KOPT-K1 (cell line): ENCODE measurements around the gene HS3ST6.
"Not testable (repeated sequence)": the region's sequence is repeated elsewhere in the genome, so short reads cannot be mapped to it uniquely, and the experiment has no call there.

Experiments
- H3K27ac ChIP-seq: fragments of 200-600 bp; sonication (generic); 2 replicates; pipeline ENCODE4 v1.5.1; 2016; ENCODE audit warnings: antibody characterized with exemption, mild to moderate bottlenecking, low read depth, low read length; ENCODE audit not compliant: poor library complexity, severe bottlenecking
- H3K36me3 ChIP-seq: fragments of 200-600 bp; sonication (generic); 2 replicates; pipeline ENCODE4 v1.5.1; 2017; ENCODE audit warnings: antibody characterized with exemption, mild to moderate bottlenecking, low read length, moderate library complexity; ENCODE audit not compliant: insufficient read depth
- H3K9me3 ChIP-seq: fragments of 200-600 bp; sonication (generic); 2 replicates; pipeline ENCODE4 v1.5.1; 2017; ENCODE audit warnings: antibody characterized with exemption, low read length, mild to moderate bottlenecking; ENCODE audit not compliant: insufficient read depth, poor library complexity, severe bottlenecking

HS3ST6 gene

DNA sequence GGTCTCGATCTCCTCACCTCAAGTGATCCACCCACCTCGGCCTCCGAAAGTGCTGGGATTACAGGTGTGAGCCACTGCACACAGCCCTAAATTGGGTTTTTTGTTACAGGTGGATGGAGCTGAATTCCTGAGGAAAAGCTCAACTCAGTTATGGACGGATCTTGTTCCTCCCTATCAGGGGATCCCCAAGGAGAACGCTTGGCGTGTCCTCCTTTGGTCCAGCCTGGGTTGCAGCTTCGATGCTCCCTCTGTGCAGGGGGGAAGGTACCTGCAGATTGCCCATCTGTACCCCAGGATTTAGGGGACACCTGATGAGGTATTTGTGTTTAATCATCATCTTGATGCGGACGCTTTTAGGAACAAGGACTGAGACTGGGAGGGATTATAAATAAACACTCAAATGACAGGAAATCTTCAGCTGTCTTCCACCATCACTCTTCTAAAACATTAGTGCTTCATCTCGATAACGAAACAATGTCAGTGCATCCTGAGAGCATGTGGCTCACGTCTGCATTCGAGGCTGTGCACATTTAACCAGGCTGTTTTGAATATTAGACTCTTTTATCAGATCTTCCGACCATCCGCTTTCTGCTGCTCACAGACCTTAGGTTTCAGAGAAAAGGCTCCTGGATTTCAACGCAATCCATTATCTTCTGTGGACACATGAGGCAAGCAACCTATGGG lies 28.0 kb downstream of the HS3ST6 start:
- Histone ChIP-seq H3K36me3 (no peaks in the 10 kb centered on the region), H3K27ac (no peak overlapping the region), H3K9me3 (no peaks in the 10 kb centered on the region)

DNA sequence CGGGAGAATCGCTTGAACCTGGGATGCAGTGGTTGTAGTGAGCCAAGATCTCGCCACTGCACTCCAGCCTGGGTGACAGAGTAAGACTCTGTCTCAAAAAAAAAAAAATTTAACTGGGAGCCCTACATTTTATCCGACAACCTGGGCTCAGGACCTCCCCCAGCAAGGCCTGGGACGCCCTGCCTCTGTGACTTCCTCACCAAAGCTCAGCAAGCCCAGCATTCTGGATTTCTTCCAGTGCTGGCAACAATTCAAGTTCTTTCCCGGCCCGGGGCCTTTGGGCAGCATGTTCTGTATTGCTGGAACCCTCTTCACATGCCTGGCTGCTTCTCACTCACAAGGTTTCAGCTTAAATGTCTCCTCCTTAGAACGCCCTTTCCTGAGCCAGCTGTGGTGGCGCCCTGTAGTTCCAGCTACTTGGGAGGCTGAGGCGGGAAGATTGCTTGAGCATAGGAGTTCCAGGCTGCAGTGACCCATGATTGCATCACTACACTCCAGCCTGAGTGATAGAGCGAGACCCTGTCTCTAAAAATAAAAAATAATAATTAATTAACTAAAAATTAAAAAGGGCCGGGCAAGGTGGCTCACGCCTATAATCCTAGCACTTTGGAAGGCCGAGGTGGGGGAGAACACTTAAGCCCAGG lies 30.4 kb downstream of the HS3ST6 start:
- Histone ChIP-seq H3K27ac (no peak overlapping the region), H3K9me3 (no peaks in the 10 kb centered on the region), H3K36me3 (no peaks in the 10 kb centered on the region)

DNA sequence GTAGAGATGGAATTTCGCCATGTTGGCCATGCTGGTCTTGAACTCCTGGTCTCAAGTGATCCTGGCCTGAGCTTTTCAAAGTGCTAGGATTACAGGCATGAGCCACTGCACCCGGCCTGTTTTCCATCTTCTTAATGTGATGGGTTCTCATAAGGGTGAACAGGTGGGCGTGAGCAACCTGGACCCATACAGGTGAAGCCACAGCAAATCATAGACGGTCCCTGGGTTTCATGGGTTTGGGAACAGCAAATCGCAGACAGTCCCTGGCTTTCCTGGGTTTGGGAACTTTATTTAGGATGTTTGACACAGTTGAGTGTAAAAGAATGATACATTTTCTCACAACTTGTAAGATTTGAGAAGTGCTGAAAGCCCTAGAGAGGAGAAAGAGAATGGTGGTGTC lies 33.3 kb downstream of the HS3ST6 start:
- Histone ChIP-seq H3K9me3 (no peaks in the 10 kb centered on the region), H3K36me3 (no peaks in the 10 kb centered on the region)

DNA sequence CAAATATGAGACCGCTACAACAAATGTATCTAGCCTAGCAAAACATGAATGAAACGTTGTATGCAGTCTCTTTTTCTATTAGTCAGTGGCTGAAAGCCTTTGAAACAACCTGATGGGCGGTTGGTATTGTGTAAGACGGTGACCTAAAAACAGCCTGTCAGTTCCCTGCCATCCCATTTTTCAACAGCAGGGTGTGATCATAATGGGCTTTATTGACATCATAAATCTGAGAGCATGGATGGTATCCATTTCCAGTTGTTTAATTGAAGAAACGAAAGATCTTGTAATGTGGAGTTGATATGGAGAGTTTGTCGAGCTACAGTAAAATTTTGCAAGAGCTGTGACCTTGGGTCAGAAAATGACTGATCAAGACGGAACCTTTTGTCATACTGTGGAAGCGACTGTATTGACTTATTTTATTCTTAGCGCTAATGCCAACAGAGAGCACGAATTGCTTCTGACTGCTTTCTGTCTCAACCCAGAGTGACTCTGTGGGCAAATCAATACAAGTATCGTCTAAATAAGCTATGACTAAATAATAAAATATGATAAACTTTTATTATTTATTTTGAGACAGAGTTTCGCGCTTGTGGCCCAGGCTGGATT lies 34.0 kb downstream of the HS3ST6 start:
- H3K9me3 ChIP-seq, result no peaks in the 10 kb centered on the region
- no peaks in the 10 kb centered on the region for H3K36me3 ChIP-seq
- H3K27ac ChIP-seq, result no peak overlapping the region

More for the DNA sequence above, 33.3 kb downstream of the HS3ST6 start:
- H3K27ac ChIP-seq, result no peak overlapping the region

DNA sequence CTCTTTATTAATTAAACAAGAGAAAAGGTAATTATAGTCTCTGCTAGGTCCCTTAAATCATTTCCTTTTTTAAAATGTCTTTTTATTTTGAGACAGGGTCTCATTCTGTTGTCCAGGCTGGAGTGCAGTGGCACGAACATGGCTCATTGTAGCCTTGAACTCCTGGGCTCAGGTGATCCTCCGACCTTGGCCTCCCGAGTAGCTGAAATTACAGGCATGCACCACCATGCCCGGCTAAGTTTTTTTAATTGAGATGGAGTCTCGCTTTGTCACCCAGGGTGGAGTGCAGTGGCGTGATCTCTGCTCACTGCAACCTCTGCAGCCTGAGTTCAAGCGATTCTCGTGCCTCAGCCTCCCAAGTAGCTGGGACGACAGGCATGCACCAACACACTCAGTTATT lies 37.0 kb downstream of the HS3ST6 start:
- H3K36me3 ChIP-seq, H3K27ac ChIP-seq, H3K9me3 ChIP-seq: not testable (repeated sequence)

DNA sequence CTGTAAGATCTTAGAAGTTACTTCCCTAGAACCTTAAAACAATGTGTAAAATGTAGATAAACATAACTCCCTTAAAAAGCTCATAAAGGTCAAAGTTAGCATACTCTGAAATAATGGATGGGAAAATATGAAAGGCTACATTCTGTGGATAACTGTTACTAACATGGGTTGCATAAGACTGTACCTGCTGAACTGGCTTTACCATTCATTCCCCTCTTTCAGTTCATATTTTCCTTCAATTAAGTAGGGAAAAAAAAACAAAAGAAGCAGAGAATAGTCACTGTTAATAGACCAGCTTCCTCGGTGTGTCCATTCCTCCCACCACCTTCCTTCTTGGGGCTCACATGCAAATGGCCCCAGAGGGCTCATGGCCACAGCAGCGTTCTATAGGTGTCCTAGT lies 38.7 kb downstream of the HS3ST6 start:
- H3K27ac ChIP-seq, result no peak overlapping the region
- no peaks in the 10 kb centered on the region for H3K36me3 ChIP-seq

DNA sequence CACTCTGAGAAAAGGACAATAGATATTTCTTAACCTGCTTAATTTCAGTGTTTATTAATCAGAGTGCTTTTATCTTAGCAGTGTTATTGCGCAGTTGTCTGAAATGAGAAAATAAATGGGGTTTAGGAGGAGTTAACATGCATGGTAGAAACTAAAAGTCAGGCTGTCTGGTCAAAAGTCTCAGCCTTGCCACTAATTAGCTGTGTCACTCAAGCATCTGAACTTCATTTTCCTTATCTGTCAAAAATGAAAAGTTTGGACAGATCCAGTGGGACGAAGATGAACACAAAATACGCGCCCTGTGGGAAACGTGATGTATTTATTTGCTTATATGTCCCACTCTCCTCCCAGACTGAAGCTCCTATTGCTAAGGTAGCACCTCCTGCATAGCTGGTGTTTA lies 40.0 kb downstream of the HS3ST6 start:
- no peak overlapping the region for H3K27ac ChIP-seq
- no peaks in the 10 kb centered on the region for H3K9me3 ChIP-seq
- H3K36me3 ChIP-seq, result no peaks in the 10 kb centered on the region

More for the DNA sequence above, 38.7 kb downstream of the HS3ST6 start:
- H3K9me3 ChIP-seq, result no peaks in the 10 kb centered on the region

DNA sequence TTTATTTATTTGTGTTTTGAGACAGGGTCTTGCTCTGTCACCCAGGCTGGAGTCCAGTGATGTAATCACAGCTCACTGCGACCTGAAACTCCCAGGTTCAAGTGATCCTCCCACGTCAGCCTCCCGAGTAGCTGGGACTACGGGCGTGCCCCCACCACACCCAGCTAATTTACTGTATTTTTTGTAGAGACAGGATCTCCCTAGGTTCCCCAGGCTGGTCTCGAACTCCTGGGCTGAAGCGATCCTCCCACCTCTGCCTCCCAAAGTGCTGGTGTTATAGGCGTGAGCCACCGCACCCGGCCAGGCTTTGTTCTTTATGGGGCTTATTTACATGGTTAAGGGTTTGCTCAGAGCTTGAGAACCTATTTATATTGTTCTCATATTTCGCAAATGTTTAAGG lies 40.4 kb downstream of the HS3ST6 start:
- Histone ChIP-seq H3K9me3 (no peaks in the 10 kb centered on the region), H3K27ac (no peak overlapping the region), H3K36me3 (no peaks in the 10 kb centered on the region)

DNA sequence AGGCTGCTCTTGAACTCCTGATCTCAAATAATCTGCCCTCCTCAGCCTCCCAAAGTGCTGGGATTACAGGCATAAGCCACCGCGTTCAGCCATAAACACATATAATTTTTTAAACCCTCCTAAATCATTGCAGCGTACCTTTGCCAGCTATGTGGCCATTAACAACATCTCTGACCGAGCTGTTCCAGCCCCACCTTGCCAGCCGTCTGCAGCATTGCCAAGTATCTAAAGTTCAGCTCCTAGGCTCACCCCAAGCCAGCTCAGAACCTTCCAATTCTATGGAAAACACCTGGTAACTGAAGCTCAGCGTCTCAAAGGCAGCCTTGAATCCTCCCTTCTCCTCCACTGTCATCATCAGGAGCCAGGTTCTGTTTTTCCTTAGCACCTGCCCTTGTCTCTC lies 41.1 kb downstream of the HS3ST6 start:
- Histone ChIP-seq H3K27ac (no peak overlapping the region), H3K9me3 (no peaks in the 10 kb centered on the region), H3K36me3 (no peaks in the 10 kb centered on the region)

DNA sequence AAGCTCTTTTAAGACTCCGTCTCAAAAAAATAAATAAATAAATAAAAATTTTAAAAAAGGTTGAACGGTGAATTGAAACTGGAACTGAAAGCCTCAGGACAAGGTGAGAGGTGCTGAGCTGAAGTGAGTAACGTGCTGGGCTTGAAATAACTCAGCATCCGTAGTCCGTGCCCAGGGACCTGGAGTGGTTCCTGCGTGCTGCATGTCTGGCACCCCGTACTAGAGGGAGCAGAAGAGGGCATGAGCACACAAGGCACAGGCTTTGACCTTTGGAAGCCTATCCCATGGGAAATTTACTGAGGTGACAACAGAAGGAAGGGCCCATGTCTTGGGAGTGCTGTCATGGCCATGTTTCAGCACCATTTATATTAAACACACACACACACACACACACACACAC lies 41.7 kb downstream of the HS3ST6 start:
- Histone ChIP-seq H3K27ac (no peak overlapping the region), H3K9me3 (no peaks in the 10 kb centered on the region), H3K36me3 (no peaks in the 10 kb centered on the region)

DNA sequence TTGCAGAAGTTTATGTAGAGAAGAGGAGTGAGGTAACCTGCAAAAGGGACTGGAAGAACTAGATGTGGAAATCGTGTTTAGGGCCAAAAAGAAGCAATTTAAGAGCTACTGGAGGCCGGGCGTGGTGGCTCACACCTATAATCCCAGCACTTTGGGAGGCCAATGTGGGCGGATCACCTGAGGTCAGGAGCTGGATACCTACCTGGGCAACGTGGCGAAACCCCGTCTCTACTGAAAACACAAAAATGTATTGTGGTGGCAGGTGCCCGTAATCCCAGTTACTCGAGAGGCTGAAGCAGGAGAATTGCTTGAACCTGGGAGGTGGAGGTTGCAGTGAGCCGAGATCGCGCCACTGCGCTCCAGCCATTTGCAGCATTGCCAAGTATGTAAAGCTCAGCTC lies 42.1 kb downstream of the HS3ST6 start:
- H3K9me3 ChIP-seq, H3K27ac ChIP-seq, H3K36me3 ChIP-seq: not testable (repeated sequence)

DNA sequence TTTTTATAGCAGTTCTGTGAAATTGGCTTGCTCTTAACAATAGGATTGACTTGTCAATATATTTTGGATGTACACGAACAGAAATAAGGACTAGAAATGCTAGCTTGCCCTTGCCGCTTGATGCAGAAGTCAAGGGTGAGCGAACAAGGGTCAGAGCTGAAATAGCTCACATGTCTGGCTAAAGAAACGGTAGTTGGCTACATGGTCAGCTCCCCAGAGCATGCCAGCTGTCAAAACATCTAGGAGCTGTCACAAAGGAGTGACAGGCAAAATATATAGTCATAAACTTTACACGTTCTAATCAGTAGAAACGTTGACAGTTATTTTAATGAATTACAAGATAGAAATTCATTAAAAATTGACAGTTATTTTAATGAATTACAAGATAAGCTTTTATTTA lies 43.4 kb downstream of the HS3ST6 start:
- H3K36me3 ChIP-seq, result no peaks in the 10 kb centered on the region
- no peaks in the 10 kb centered on the region for H3K9me3 ChIP-seq
- no peak overlapping the region for H3K27ac ChIP-seq

DNA sequence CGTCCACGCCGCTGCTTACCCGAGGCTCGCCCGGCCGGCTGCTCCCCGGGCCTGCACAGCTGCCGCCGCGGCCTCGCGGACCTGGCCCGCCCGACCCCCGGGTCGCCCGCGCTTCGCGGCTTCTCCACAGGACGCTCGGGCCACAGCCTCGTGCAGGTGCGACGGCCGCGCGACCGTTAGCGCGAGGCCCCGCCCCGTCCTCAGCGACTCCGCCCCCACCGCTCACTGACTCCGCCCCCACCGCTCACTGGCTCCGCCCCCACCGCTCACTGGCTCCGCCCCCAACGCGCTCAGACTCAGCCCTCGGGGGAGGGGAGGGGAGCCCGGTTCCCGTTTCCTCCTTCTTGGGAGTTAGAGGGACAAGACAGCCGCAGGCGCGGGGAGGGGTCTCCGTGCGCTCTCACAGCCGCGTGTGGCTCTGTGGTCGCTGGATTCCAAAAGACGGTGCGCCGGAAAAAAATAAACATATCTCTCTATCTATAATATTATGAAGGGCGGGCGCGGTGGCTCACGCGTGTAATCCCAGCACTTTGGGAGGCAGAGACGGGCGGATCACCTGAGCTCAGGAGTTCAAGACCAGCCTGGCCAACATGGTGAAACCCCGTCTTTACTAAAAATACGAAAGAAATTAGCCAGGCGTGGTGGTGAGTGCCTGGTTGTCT lies 46.1 kb downstream of the HS3ST6 start, which contains the start of gene MEIOB:
Gene MEIOB, minus strand, starts transcription at position 191 of the 662 bp plus-strand sequence. CDS start 3,989 bp downstream, outside the sequence.
- no peaks in the 10 kb centered on the region for H3K36me3 ChIP-seq
- H3K9me3 ChIP-seq, result no peaks in the 10 kb centered on the region
- H3K27ac ChIP-seq, result no peak within 1 kb of the TSS

DNA sequence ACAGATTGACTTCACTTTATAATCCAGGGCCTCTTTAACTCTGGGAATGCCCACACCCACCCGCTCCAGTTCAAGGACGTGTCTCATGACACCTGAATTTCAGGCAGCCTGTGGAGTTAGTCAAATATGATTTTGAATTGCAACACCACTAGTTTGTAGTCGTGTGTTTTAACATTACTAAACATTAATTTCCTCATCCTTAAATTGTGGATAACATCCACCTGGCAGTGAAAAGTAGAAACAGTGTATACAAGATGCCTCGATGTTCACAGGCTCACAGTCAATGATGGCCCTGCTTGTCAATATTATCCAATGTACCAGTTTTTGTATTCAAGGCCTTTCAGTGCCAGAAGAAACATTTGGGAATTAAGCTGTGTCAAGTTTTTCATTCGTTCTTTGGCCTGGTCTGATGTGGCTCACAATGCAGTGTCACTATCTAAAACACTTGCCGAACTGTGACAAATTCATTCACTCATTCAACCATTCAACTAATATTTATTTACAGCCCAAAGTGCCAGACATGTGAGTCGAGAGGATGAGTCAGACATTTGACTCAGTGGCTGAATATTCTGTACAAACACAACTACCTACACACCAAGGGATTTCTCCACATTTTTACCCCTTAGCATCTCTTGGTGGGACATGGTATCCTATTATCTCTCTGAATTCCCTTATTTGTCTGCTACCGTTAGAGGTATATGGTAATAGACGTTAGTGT lies 47.7 kb downstream of the HS3ST6 start:
- Histone ChIP-seq H3K27ac (no peak overlapping the region), H3K36me3 (no peaks in the 10 kb centered on the region), H3K9me3 (no peaks in the 10 kb centered on the region)
